Kidney epithelial cell (primary cell): ENCODE measurements around the gene CKB. TPM values are rescaled to one million over a fixed set of nuclear protein-coding genes. Genes with fewer than 3 reads are reported as not detected.

Source experiments
- DNase-seq: peaks from one replicate; pipeline ENCODE4 v3.0.0-alpha.2; 2010; ENCODE audit warnings: low read depth
- H3K27me3 ChIP-seq: 2 replicates; pipeline ENCODE4 v1.6.0; 2011; ENCODE audit warnings: low read length; ENCODE audit not compliant: control insufficient read depth, insufficient read depth
- H3K36me3 ChIP-seq: 2 replicates; pipeline ENCODE4 v1.5.1; 2011; ENCODE audit warnings: low read length; ENCODE audit not compliant: control insufficient read depth, insufficient read depth
- H3K4me3 ChIP-seq: 2 replicates; pipeline ENCODE4 v1.5.1; 2011; ENCODE audit warnings: low read depth, mild to moderate bottlenecking, control low read depth, low read length
- total RNA-seq: library from RNA; depleted of rRNA; stranded (reverse); fragments of >200 nt; gene quantifications from 2 replicates; pipeline ENCODE4 v1.2.3, GENCODE V29; 2015
- TF ChIP-seq, protein P1 (sequence below): IDR thresholded peaks from 2 replicates; pipeline ENCODE4 v1.5.1; 2011; ENCODE audit warnings: mild to moderate bottlenecking, moderate library complexity, low read length, control low read depth, inconsistent platforms; ENCODE audit not compliant: insufficient read depth, poor library complexity, severe bottlenecking

CKB gene
- total RNA-seq, 1 donor from 2014 or later, result 78.7 TPM

DNA sequence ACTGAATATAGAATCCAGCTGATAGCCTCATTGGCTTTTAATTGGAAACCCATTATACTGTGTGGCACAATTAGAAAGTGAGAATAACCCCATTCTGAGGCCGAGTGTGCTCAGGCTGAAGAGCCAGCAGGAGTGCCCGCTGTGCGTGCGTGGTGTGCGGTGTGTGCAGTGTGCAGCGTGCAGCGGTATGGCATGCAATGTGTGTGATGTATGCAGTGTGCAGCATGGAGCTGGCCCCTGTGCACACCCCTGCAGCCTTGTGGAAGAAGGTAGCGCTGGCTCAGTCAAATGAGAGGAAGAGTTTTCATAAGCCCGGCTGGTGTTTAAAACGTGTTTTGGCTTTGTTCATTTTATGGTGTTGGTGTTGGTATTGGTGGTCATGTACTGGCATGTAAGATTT lies 22.9 kb downstream of the CKB start:
- no peaks in the 10 kb centered on the region for H3K27me3 ChIP-seq
- TF ChIP-seq, protein P1, sequence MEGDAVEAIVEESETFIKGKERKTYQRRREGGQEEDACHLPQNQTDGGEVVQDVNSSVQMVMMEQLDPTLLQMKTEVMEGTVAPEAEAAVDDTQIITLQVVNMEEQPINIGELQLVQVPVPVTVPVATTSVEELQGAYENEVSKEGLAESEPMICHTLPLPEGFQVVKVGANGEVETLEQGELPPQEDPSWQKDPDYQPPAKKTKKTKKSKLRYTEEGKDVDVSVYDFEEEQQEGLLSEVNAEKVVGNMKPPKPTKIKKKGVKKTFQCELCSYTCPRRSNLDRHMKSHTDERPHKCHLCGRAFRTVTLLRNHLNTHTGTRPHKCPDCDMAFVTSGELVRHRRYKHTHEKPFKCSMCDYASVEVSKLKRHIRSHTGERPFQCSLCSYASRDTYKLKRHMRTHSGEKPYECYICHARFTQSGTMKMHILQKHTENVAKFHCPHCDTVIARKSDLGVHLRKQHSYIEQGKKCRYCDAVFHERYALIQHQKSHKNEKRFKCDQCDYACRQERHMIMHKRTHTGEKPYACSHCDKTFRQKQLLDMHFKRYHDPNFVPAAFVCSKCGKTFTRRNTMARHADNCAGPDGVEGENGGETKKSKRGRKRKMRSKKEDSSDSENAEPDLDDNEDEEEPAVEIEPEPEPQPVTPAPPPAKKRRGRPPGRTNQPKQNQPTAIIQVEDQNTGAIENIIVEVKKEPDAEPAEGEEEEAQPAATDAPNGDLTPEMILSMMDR, result no peak
- no peak overlapping the region for H3K4me3 ChIP-seq
- DNase-seq, result no peak
- H3K36me3 ChIP-seq, result peaks cover 3% of the 10 kb centered on the region

GRCh38 chr14:103496776-103497175 lies 25.9 kb downstream of the CKB start:
- H3K4me3 ChIP-seq, result no peak overlapping the region
- H3K27me3 ChIP-seq, result no peaks in the 10 kb centered on the region
- peaks cover 5% of the 10 kb centered on the region for H3K36me3 ChIP-seq
- TF ChIP-seq, protein P1, result no peak
- no peak for DNase-seq

- TF ChIP-seq, protein P1, result no peak
- peaks cover 3% of the 10 kb centered on the region for H3K36me3 ChIP-seq
- H3K27me3 ChIP-seq, result no peaks in the 10 kb centered on the region
- no peak overlapping the region for H3K4me3 ChIP-seq
- DNase-seq, result no peak
Observed at GRCh38 chr14:103495854-103496253, 26.8 kb downstream of the CKB start.

- DNase-seq, result no peak
- TF ChIP-seq, protein P1, result no peak
- Histone ChIP-seq H3K4me3 (no peak overlapping the region), H3K27me3 (no peaks in the 10 kb centered on the region), H3K36me3 (peaks cover 3% of the 10 kb centered on the region)
Observed at GRCh38 chr14:103492156-103492925, 30.3 kb downstream of the CKB start.

DNA sequence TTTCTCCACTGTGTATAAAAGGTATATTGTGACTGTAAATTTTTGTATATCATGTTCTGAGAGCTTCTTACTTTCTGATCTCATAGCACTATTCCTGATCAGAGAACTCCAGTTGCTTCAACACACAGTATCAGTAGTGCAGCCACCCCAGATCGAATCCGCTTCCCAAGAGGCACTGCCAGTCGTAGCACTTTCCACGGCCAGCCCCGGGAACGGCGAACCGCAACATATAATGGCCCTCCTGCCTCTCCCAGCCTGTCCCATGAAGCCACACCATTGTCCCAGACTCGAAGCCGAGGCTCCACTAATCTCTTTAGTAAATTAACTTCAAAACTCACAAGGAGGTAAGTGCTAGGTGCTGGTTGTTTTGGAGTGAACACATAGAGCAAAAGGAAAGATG lies 30.9 kb downstream of the CKB start:
- no peak for DNase-seq
- Histone ChIP-seq H3K4me3 (no peak overlapping the region), H3K36me3 (peaks cover 3% of the 10 kb centered on the region), H3K27me3 (no peaks in the 10 kb centered on the region)
- TF ChIP-seq, protein P1, result no peak

DNA sequence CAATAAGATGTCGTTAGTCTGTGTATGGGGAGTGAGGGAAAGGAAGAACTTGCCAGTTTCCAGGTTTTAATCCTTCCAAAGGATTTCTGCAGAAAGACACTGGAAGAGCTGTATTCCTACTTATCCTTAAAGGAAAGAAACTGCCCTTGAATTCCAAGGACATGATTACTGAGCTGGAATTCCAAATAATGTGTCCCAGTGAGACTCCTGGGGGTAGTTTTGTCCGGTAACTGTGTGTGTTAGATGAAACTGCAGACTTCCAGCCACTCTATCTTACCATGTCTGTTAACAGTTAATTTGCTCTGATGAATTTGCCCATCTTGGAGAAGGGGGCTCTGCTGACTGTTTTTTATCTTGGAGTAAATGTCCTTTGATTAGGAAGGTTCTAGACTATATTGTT lies 33.0 kb downstream of the CKB start:
- peaks cover 3% of the 10 kb centered on the region for H3K36me3 ChIP-seq
- TF ChIP-seq, protein P1, result no peak
- H3K4me3 ChIP-seq, result no peak overlapping the region
- no peak for DNase-seq
- H3K27me3 ChIP-seq, result no peaks in the 10 kb centered on the region
